Fibroblast of skin of abdomen (primary cell): ENCODE data around the gene CD33.

Experiments used
- DNase-seq: peaks from one replicate; pipeline ENCODE4 v3.0.0-alpha.2; 2013

Gene CD33

GRCh38 chr19:51259348-51260245 is 34.7 kb downstream of the CD33 start:
- peak; percentile 2 for DNase-seq

- no peak for DNase-seq
Observed at GRCh38 chr19:51263808-51264207, 38.9 kb downstream of the CD33 start.

DNA sequence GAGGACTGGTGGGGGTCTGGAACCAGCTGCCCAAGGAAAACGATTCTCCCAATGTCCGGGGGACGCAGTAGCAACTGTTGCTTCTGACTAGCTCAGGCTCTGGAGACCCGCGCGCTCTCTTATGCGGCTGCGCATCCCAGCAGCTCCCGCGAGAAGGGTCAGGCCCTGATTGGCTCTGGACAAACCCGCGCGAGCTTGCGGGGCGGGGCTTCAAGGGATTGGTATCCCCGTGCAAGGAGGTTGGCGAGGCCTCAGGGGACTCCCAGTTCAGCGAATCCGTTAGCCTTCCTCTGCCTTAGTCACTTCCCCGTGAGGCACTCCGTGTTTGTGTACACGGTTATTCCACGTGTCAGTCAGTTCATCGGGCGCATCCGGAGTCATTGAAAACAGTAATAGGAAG is 46.2 kb downstream of the CD33 start:
- no peak for DNase-seq

DNA sequence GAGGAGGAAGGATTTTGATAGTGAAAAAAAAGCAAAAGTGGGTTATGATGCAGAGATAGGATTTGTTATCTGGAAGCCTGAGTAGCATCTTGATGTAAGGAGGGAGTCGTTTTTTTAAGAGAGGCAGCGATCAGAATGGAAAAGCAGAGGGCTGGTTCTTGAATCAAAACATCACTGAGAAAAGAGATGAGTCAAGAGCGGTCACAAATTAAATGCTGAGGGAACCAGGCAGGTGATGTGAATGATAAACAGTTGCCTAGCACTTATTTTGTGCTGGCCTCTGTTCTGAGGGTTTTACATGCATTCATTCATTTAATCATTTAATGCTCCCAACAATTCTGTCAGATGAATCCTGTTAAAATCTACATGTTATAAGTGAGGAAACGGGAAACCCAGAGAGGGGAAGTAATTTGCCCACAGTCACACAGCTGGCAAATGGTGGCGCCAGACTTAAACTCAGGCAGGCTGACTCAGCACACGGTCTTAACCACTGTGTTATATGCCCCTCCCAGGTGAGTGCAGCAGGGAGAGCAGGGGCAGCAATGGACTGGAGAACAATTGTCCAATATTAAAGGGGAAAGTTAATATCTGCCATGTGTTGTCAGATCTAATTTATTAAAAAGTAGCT is 47.4 kb downstream of the CD33 start:
- DNase-seq: no peak

DNA sequence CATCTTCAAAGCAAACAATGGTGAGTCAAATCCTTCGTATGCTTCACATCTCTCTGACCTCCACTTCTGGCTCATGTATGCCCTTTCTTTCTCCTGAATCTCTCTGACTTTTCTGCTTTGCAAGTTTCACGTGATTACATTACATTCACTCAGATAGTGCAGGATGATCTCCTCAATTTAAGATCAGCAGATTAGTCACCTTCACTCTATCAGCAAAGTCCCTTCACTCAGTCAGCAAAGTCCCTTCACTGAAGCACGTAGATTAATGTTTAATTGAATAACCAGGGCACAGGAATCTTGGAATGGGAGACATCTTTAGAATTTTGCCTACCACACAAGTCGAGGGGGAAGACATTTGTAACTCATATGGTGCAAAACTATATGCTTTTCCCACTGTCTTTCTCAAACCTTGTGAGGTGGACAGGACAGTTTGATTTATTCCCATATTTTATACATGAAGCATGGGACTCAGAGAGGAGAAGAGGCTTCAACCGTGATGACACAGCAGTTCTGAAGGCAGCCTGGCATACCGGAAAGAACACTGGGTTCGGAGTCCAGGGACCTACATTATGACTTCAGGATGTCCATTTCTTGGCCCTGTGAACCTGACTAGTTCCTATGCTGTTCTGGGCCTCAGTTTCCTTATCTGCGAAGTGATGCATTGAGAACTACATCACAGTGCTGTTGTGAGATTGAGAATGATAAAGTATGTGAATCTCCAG is 49.3 kb downstream of the CD33 start:
- no peak for DNase-seq

DNA sequence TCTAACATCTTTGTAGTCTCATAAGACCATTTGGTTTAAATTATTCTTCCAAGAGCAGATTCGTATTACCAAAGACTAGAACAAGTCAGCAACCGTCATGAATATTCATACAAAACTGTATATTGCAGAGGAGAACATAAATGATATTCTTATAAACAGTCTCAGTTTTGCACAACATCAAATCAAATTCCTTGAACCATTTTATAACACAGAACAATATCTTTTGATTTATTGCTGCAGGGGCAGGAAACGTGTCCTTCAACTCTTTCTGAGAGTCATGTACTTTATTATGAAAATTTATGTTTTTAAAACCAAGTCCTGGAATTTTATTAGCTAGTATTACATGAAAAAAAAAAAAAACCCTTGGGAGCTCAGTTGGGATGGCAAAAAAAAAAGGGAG is 52.2 kb downstream of the CD33 start:
- no peak for DNase-seq

DNA sequence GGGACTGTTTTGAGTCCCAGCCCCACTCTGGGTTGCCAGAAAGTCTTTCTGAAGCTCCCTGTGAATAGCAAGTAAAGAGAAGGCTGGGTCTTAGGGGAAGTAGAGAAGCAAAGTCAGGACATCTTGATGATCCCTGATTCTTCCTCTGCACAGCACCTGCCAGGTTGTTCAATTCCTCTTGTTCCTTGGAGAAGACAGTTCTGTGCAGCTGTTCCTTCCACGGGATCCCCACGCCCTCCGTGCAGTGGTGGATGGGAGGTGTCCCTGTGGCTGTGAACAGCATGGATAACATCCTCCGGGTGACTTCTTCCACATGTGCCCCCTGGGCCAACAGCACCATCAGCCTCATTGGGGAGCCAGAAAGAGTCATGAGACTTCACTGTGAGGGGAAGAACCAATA is 57.5 kb downstream of the CD33 start:
- no peak for DNase-seq

DNA sequence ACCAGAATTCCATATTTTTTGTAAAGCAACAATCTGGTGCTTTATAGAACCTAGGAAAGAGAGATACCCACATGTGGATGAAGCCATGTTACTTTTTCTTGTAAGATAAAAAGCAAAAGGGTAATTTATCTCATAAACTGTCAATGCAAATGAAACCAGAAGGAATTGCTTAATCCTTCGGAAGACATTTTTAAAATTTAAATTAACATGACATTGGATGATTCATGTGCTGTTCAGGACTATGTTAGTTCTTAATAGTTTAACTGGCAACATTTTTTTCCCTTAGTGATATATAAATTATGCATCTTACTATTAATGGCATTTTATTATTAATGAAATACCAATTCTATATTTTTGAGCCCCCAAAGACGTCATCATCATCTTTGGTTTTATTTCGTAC is 60.8 kb downstream of the CD33 start:
- DNase-seq: no peak
